H1 (cell line): ENCODE measurements around the gene GALNT12. TPM values are rescaled to one million over a fixed set of nuclear protein-coding genes. Genes with fewer than 3 reads are reported as not detected.

ENCODE experiments used
- NANOG ChIP-seq: IDR thresholded peaks from 2 replicates; pipeline ENCODE4 v1.6.1; 2011; ENCODE audit warnings: low read length, low read depth, mild to moderate bottlenecking, inconsistent platforms; ENCODE audit not compliant: insufficient read depth, poor library complexity, severe bottlenecking
- RAD21 ChIP-seq, 2 experiments: IDR thresholded peaks in 1 of 2; conservative IDR thresholded peaks in 1 of 2; 2 replicates each; pipeline ENCODE4 v1.6.1; 2011; ENCODE audit warnings: low read depth in 2 of 2, low read length in 2 of 2, improper control_type of control experiment in 1 of 2, inconsistent platforms in 1 of 2, mild to moderate bottlenecking in 1 of 2, moderate library complexity in 1 of 2
- TAF1 ChIP-seq: IDR thresholded peaks from 2 replicates; pipeline ENCODE4 v1.6.1; 2011; ENCODE audit warnings: mild to moderate bottlenecking, low read depth, low read length
- USF2 ChIP-seq: IDR thresholded peaks from 2 replicates; pipeline ENCODE4 v1.6.1; 2011; ENCODE audit warnings: low read length, improper control_type of control experiment
- polyA plus RNA-seq, 7 experiments: library from polyadenylated mRNA; depleted of rRNA in 3 of 7; stranded (reverse) in 5 of 7; unstranded in 2 of 7; fragments of >200 nt in 5 of 7; fragments of 200-250 nt in 2 of 7; gene quantifications; 1 replicate in 5 of 7; 2 replicates in 1 of 7; 4 replicates in 1 of 7; pipeline versions ENCODE4 v1.2.1 to v1.2.3, GENCODE V29; 2011 to 2013; ENCODE audit warnings: missing spikeins in 2 of 7, mixed read lengths in 2 of 7
- total RNA-seq: library from RNA; stranded (reverse); fragmentation: NEBNext Ultra II Directional; extraction: Animal tissue kit (Norgen Biotek cat#: 25700); gene quantifications from 2 replicates; pipeline ENCODE4 v1.2.1, GENCODE V29; 2021
- TF ChIP-seq, protein P1 (sequence below): IDR thresholded peaks from 2 replicates; pipeline ENCODE4 v1.6.1; 2012; ENCODE audit warnings: low read length, inconsistent platforms

Gene GALNT12
- total and polyA plus RNA-seq, 2 of the 8 experiments (the other 6 are each of a cell fraction or from before 2014, with no cell fraction given), result 16.2 to 19.6 TPM

GRCh38 chr9:98796364-98797101 is 10.9 kb upstream of the GALNT12 start, which contains the start of gene ANKS6 (continued):
- TF ChIP-seq, protein P1, sequence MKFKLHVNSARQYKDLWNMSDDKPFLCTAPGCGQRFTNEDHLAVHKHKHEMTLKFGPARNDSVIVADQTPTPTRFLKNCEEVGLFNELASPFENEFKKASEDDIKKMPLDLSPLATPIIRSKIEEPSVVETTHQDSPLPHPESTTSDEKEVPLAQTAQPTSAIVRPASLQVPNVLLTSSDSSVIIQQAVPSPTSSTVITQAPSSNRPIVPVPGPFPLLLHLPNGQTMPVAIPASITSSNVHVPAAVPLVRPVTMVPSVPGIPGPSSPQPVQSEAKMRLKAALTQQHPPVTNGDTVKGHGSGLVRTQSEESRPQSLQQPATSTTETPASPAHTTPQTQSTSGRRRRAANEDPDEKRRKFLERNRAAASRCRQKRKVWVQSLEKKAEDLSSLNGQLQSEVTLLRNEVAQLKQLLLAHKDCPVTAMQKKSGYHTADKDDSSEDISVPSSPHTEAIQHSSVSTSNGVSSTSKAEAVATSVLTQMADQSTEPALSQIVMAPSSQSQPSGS, result no peak
- TF ChIP-seq USF2 (no peak), NANOG (no peak), RAD21 (IDR thresholded peaks at IDR 0.05 in 1 of 2, conservative IDR thresholded peaks at IDR 0.05 in 1 of 2; ENCODE audit: low read depth in 2 of 2, low read length in 2 of 2) (peak in 1 of 2 experiments; percentile 16; a peak in 1 of 4 replicates), TAF1 (peak; percentile 48; the same call in 1 of the 2 replicates)
